B cell (primary cell): ENCODE results near the gene CAPS. TPM values are rescaled to one million over a fixed set of nuclear protein-coding genes. Genes with fewer than 3 reads are reported as not detected.

Source experiments
- ATAC-seq: fragments of 200-7000 bp; cut with Tn5 transposase; one replicate; pipeline ENCODE4 v1.10.0; 2021; ENCODE audit warnings: low read depth, mild to moderate bottlenecking, moderate number of reproducible peaks, moderate library complexity
- CTCF ChIA-PET: fragments of 350-600 bp; sonication (Branson Sonifier 250); formaldehyde crosslinking; loops from one replicate; lab custom pipeline; 2021; ENCODE audit warnings: antibody characterized with exemption, inconsistent platforms; lab: Charles Lee
- POLR2A ChIA-PET: fragments of 350-600 bp; sonication (Branson Sonifier 250); formaldehyde crosslinking; loops from one replicate; lab custom pipeline; 2021; ENCODE audit warnings: antibody characterized with exemption; lab: Charles Lee
- DNase-seq: peaks from one replicate; pipeline ENCODE4 v3.0.0; 2013
- H2AFZ ChIP-seq: 2 replicates; pipeline ENCODE4 v1.6.1; 2012; ENCODE audit warnings: mild to moderate bottlenecking, low read depth, low read length; ENCODE audit not compliant: insufficient read depth, poor library complexity, severe bottlenecking
- H3K27ac ChIP-seq, 2 donors: 1 replicate in 1 of 2; 2 replicates in 1 of 2; pipeline ENCODE4 v1.5.1; 2012 to 2013; ENCODE audit warnings: low read length in 2 of 2, mild to moderate bottlenecking in 2 of 2, moderate library complexity in 1 of 2
- H3K27me3 ChIP-seq, 4 experiments: fragments of 200-600 bp in 1 of 4; sonication (generic) in 1 of 4; replicated peaks in 1 of 4; 1 replicate in 2 of 4; 2 replicates in 2 of 4; pipeline versions ENCODE4 v1.6.1 to v1.7.0; 2013 to 2016; ENCODE audit warnings: low read length in 3 of 4, mild to moderate bottlenecking in 2 of 4, mixed read lengths in 1 of 4, moderate library complexity in 1 of 4; ENCODE audit not compliant: insufficient read depth in 4 of 4, control insufficient read depth in 3 of 4; ENCODE audit errors: control extremely low read depth in 1 of 4
- H3K36me3 ChIP-seq, 2 experiments: replicated peaks in 1 of 2; 1 replicate in 1 of 2; 2 replicates in 1 of 2; pipeline versions ENCODE4 v1.6.1 to v1.7.1; 2013; ENCODE audit warnings: low read length in 1 of 2; ENCODE audit not compliant: insufficient read depth in 2 of 2, control insufficient read depth in 1 of 2; ENCODE audit errors: control extremely low read depth in 1 of 2, extremely low read depth in 1 of 2
- H3K4me1 ChIP-seq, 2 donors: fragments of 200-600 bp in 1 of 2; sonication (generic) in 1 of 2; 1 replicate in 1 of 2; 2 replicates in 1 of 2; pipeline versions ENCODE4 v1.5.1 to v1.6.1; 2013 to 2017; ENCODE audit warnings: low read length in 2 of 2; ENCODE audit not compliant: control insufficient read depth in 2 of 2, insufficient read depth in 2 of 2
- H3K4me2 ChIP-seq: replicated peaks from 2 replicates; pipeline ENCODE3; 2012; ENCODE audit warnings: mild to moderate bottlenecking, low read depth, low read length; ENCODE audit not compliant: poor library complexity, severe bottlenecking
- H3K4me3 ChIP-seq, 5 experiments: fragments of 200-600 bp in 1 of 5; sonication (generic) in 1 of 5; 1 replicate in 3 of 5; 2 replicates in 2 of 5; pipeline versions ENCODE4 v1.5.1 to v1.7.0; 2011 to 2016; ENCODE audit warnings: low read length in 4 of 5, mild to moderate bottlenecking in 4 of 5, low read depth in 2 of 5, control low read depth in 1 of 5, moderate library complexity in 1 of 5; ENCODE audit not compliant: insufficient read depth in 1 of 5; ENCODE audit errors: control extremely low read depth in 1 of 5, extremely low read depth in 1 of 5
- H3K79me2 ChIP-seq: fragments of 200-600 bp; sonication (generic); one replicate; pipeline ENCODE4 v1.6.0; 2016; ENCODE audit warnings: low read length; ENCODE audit not compliant: control insufficient read depth, insufficient read depth
- H3K9ac ChIP-seq: fragments of 200-600 bp; sonication (generic); 2 replicates; pipeline ENCODE4 v1.6.1; 2017; ENCODE audit warnings: mild to moderate bottlenecking, low read length, moderate library complexity
- H3K9me3 ChIP-seq, 3 donors: one replicate each; pipeline versions ENCODE4 v1.6.1 to v1.7.1; 2013; ENCODE audit warnings: low read length in 2 of 3; ENCODE audit not compliant: control insufficient read depth in 2 of 3, insufficient read depth in 1 of 3; ENCODE audit errors: control extremely low read depth in 1 of 3
- H4K20me1 ChIP-seq: 2 replicates; pipeline ENCODE4 v1.6.0; 2012; ENCODE audit warnings: mild to moderate bottlenecking, low read length; ENCODE audit not compliant: insufficient read depth, control insufficient read depth, poor library complexity, severe bottlenecking
- H3K27ac Mint-ChIP-seq: one replicate; pipeline ENCODE4 v1.8.0; 2021; ENCODE audit warnings: mixed read lengths
- H3K27me3 Mint-ChIP-seq: one replicate; pipeline ENCODE4 v1.8.0; 2021; ENCODE audit warnings: mixed read lengths
- H3K4me1 Mint-ChIP-seq: one replicate; pipeline ENCODE4 v1.8.0; 2021; ENCODE audit warnings: mixed read lengths
- H3K4me3 Mint-ChIP-seq: one replicate; pipeline ENCODE4 v1.8.0; 2021; ENCODE audit warnings: mixed read lengths
- H3K9me3 Mint-ChIP-seq: one replicate; pipeline ENCODE4 v1.8.0; 2022; ENCODE audit warnings: mixed read lengths; ENCODE audit not compliant: insufficient read depth
- CTCF ChIP-seq: fragments of 200-600 bp; IDR thresholded peaks from one replicate; pipeline ENCODE4 v1.8.0; 2022; ENCODE audit warnings: antibody characterized with exemption, mild to moderate bottlenecking
- EZH2 ChIP-seq: IDR thresholded peaks from 2 replicates; pipeline ENCODE4 v1.6.1; 2012; ENCODE audit warnings: borderline replicate concordance, low read depth, mild to moderate bottlenecking, moderate library complexity, low read length; ENCODE audit not compliant: insufficient read depth, poor library complexity, severe bottlenecking
- WGBS: methylation state at CpG from one replicate; pipeline ENCODE4 v1.1.5; 2013; ENCODE audit warnings: missing lambda C conversion rate; ENCODE audit not compliant: insufficient coverage; 5-methylcytosine and 5-hydroxymethylcytosine counted together
- intact Hi-C: fragments of 100-400 bp; cut with micrococcal nuclease; formaldehyde crosslinking; loops from one replicate; pipeline ENCODE4 v1.10.0; 2022
- polyA plus RNA-seq: library from polyadenylated mRNA; depleted of rRNA; stranded (reverse); fragments of >200 nt; gene quantifications from 2 replicates; pipeline ENCODE4 v1.2.3, GENCODE V29; 2012
- total RNA-seq, 2 donors: library from RNA; stranded (reverse); fragments of 120-200 nt in 1 of 2; gene quantifications; 1 replicate in 1 of 2; 2 replicates in 1 of 2; pipeline versions ENCODE4 v1.2.3 to v1.2.4, GENCODE V29; 2013 to 2022

The CAPS gene
- total and polyA plus RNA-seq, 2 donors (not counting 1 experiment from before 2014, with no cell fraction given) = 40.0 to 65.7 TPM

DNA sequence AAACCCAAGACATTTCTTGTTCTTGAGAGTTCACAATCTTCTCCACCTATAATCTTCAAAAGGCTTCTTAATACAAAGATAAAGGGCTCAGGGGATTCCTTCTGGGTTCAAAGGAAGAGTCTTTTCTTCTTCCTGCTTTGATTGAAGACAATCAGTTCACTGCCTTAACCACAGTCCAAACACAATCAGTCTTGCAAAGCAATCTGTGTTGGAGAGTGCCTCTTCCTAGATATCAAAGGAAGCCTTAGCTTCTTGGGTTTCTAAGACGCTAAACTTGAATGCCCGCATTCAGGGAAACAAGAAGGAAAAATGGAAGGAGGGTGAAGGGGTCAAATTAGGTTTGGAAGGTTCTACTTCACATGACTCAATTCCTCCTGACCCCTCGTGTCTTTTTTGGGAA is 36.7 kb downstream of the CAPS start:
- Mint-ChIP-seq H3K27me3 (no peaks in the 10 kb centered on the region), H3K4me1 (peaks cover 76% of the 10 kb centered on the region), H3K27ac (no peak overlapping the region), H3K9me3 (no peaks in the 10 kb centered on the region), H3K4me3 (no peak overlapping the region)
- Histone ChIP-seq H3K9me3 (no peaks in the 10 kb centered on the region), H3K4me3 (no peak overlapping the region), H3K4me2 (peak overlapping the region; percentile 58), H4K20me1 (peaks cover 98% of the 10 kb centered on the region), H3K36me3 (peaks cover 0 to 23% of the 10 kb centered on the region in 2 experiments), H3K27ac (no peak overlapping the region), H2AFZ (no peak overlapping the region), H3K9ac (no peak overlapping the region), H3K79me2 (peaks cover 97% of the 10 kb centered on the region), H3K27me3 (no peaks in the 10 kb centered on the region), H3K4me1 (peaks cover 33 to 43% of the 10 kb centered on the region in 2 donors)
- TF ChIP-seq EZH2 (no peak), CTCF (no peak)
- CTCF ChIA-PET = no interaction called here
- no peak for DNase-seq
- 33% methylated on average over 1 of the region's 3 CpGs for WGBS
- ATAC-seq = no peak
- POLR2A ChIA-PET = no interaction called here
- intact Hi-C loops = no loop called here

DNA sequence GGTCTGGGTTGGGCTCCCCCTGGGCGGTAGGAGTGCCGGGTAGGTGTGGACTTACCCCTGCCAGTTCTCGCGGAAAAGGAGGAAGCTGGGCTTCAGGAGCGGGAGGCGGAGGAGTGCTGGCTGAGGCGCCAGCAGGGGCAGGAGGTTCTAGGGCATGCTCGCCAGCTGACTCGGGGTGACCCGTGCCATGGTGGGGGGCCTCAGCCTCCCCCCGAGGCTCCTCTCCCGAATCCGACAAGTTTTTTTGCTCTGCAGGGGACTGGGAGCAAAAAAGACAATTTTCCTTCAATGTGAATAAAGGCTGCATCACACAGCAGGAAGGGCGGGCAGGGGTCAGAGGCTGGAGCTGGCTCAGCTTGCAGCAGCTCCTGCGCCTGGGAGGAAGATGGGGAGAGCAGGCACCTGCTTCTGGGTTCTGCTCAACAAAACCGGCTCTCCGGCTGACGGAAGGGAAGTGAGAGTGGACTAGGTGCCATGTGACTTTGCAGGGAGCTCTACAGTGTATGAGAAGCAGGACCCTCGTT is 37.3 kb downstream of the CAPS start:
- ChIA-PET POLR2A (no interaction called here), CTCF (interaction anchor here (1.5 kb wide), 1 partner anchor 17 kb away, joined by 7 read pairs; no protein-coding TSS in a partner anchor)
- H3K27ac Mint-ChIP-seq = peak overlapping the region; percentile 76
- TF ChIP-seq EZH2 (no peak), CTCF (no peak)
- no peaks in the 10 kb centered on the region for H3K27me3 ChIP-seq
- H3K9ac ChIP-seq = no peak overlapping the region
- H3K4me1 ChIP-seq = peaks cover 33 to 43% of the 10 kb centered on the region in 2 donors
- H3K9me3 ChIP-seq = no peaks in the 10 kb centered on the region
- H3K36me3 ChIP-seq = peaks cover 0 to 18% of the 10 kb centered on the region in 2 experiments
- DNase-seq (peak; percentile 56), ATAC-seq (peak; percentile 45)
- 34% methylated on average over 19 of the region's 19 CpGs for WGBS
- no peak overlapping the region for H3K4me3 ChIP-seq
- no peaks in the 10 kb centered on the region for H3K27me3 Mint-ChIP-seq
- H3K4me2 ChIP-seq = peak overlapping the region; percentile 58
- no peak overlapping the region for H3K27ac ChIP-seq
- H2AFZ ChIP-seq = no peak overlapping the region
- H3K9me3 Mint-ChIP-seq = no peaks in the 10 kb centered on the region
- H3K79me2 ChIP-seq = peaks cover 97% of the 10 kb centered on the region
- H3K4me1 Mint-ChIP-seq = peaks cover 80% of the 10 kb centered on the region
- peak overlapping the region; percentile 73 for H3K4me3 Mint-ChIP-seq
- peaks cover 98% of the 10 kb centered on the region for H4K20me1 ChIP-seq
- intact Hi-C loops = no loop called here
